ENCODE data around the gene TUBG2. TPM values are rescaled to one million over a fixed set of nuclear protein-coding genes. Genes with fewer than 3 reads are reported as not detected.

Gene TUBG2
- total RNA-seq, 2 experiments from 2014 or later, result 11.4 to 12.9 TPM

DNA sequence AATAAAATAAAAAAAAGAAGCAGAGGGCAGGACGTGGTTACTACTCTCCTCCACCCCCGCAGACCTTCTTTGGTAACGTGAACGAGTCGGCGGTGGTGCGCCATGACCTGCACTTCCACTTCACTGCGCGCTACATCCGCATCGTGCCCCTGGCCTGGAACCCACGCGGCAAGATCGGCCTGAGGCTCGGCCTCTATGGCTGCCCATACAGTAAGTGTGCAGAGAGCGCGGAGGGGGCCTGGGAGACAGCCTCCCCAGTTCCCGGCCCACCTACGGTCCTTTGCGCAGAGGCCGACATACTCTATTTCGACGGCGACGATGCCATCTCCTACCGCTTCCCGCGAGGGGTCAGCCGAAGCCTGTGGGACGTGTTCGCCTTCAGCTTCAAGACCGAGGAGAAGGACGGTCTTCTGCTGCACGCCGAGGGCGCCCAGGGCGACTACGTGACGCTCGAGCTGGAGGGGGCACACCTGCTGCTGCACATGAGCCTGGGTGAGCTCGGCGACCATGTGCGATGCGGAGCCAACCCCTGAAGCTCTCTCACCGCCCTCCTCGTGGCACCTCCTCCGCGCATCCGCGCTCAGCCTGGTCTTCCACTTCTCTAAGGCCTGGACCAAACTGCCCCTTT lies 26.0 kb downstream of the TUBG2 start:
- ChIA-PET CTCF (no interaction called here), POLR2A (no interaction called here)

- POLR2A ChIA-PET, result no interaction called here
- CTCF ChIA-PET, result no interaction called here
Observed at GRCh38 chr17:42685831-42686230, 26.7 kb downstream of the TUBG2 start.

DNA sequence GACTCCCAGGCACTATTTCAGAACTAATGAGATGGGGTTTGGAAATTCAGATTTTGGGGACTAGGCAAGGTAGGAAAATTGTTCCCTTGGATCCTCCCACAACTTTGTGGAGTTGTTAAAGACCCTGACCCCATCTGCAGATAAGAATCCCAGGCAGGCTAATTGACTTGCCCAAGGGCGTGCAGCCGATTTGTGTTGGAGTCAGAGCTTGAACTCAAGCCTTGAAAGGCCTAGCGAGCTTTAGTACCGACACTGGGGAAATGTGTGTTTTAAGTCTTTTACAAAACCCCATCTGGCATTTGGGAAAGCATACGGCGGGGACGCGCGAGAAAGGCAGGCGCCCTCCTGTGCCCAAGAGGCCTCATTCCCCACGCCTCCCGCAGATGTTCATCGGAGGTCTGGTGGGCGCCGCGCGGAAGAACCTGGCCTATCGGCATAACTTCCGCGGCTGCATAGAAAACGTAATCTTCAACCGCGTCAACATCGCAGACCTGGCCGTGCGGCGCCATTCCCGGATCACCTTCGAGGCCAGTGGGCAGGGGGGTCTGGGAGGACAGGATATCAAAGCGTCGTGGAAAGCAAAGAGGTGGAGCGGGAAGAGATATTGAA lies 27.5 kb downstream of the TUBG2 start:
- CTCF ChIA-PET, result no interaction called here

GRCh38 chr17:42687707-42688320 lies 28.7 kb downstream of the TUBG2 start:
- ChIA-PET POLR2A (no interaction called here), CTCF (interaction anchor here (0.8 kb wide), 1 partner anchor 76 kb away, joined by 3 read pairs; no protein-coding TSS in a partner anchor)

More for the DNA sequence above, 27.5 kb downstream of the TUBG2 start:
- POLR2A ChIA-PET, result no interaction called here

GRCh38 chr17:42690596-42690995 lies 31.5 kb downstream of the TUBG2 start:
- CTCF ChIA-PET, result no interaction called here
- POLR2A ChIA-PET, result no interaction called here

DNA sequence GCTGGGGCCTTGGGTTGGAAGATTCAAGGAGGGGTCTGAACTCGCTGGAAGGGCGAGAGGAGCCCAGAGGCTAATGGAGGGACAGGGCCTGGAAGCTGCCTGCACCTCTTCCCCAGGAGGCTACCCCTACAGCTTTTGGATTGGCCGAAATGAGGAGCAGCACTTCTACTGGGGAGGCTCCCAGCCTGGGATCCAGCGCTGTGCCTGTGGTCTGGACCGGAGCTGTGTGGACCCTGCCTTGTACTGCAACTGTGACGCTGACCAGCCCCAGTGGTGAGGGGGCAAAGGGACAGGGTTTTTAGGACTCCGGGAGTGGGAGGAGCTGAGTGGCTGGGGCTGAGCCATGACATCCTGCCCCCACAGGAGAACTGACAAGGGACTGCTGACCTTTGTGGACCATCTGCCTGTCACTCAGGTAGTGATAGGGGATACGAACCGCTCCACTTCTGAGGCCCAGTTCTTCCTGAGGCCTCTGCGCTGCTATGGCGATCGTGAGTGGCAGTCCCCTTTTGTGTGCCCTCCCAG lies 32.0 kb downstream of the TUBG2 start:
- ChIA-PET CTCF (no interaction called here), POLR2A (no interaction called here)

GRCh38 chr17:42692489-42692888 lies 33.4 kb downstream of the TUBG2 start:
- CTCF ChIA-PET, result interaction anchor here (0.7 to 2.5 kb wide), 2 partner anchors 9 to 655 kb away, joined by 3 to 6 read pairs; no protein-coding TSS in a partner anchor
- POLR2A ChIA-PET, result interaction anchor here (1.0 kb wide), 1 partner anchor 15 kb away, joined by 4 read pairs; no protein-coding TSS in a partner anchor

DNA sequence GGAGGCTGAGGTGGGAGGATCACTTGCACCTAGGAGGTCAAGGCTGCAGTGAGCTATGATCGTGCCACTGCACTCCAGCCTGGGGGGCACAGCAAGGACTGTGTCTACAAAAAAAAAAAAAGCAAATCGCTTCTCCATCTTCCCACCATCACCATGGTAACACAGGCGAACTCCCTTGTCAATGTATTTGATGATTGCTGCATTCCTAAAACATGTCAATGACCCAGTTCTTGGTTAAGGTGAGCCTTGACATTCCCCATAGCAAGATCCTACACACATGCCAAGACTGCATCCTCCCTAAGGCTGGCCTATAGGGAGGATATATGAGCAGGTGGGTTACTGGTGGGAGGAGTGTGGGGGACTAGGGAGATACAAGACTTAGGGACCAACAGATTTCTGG lies 35.4 kb downstream of the TUBG2 start:
- CTCF ChIA-PET, result interaction anchor here (2.5 kb wide), 1 partner anchor 11 kb away, joined by 6 read pairs; no protein-coding TSS in a partner anchor
- POLR2A ChIA-PET, result no interaction called here

DNA sequence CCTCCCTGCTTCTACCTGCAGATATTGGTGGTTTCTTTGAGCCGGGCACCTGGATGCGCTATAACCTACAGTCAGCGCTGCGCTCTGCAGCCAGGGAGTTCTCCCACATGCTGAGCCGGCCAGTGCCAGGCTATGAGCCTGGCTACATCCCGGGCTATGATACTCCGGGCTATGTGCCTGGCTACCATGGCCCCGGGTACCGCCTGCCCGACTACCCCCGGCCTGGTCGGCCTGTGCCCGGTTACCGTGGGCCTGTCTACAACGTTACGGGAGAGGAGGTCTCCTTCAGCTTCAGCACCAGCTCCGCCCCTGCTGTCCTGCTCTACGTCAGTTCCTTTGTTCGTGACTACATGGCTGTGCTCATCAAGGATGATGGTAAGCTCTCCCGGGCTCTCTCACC lies 36.4 kb downstream of the TUBG2 start:
- ChIA-PET POLR2A (no interaction called here), CTCF (no interaction called here)

DNA sequence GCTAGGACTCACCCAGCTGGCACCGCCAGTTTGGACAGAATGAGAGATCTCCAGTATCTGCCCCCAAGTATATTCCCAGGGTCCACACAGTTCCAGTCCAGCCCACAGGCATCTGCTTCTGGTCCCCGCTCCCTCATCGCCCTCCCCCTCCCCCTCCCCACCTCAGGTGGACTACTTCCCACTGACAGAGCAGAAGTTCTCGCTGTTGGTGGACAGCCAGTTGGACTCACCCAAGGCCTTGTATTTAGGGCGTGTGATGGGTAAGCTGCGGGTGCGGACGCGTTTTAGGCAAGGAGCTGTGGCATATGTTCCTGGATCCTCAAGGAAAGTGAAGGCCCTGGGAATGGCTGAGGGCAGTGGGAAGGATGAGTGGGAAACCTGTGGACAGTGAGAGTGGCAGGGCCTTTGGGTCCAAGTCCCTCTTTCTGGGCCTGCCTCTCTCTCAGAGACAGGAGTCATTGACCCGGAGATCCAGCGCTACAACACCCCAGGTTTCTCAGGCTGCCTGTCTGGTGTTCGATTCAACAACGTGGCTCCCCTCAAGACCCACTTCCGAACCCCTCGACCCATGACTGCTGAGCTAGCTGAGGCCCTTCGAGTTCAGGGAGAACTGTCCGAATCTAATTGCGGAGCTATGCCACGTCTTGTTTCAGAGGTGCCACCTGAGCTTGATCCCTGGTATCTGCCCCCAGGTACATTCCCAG lies 38.2 kb downstream of the TUBG2 start:
- ChIA-PET CTCF (no interaction called here), POLR2A (interaction anchor here (0.6 kb wide), 1 partner anchor 11 kb away, joined by 6 read pairs; no protein-coding TSS in a partner anchor)

DNA sequence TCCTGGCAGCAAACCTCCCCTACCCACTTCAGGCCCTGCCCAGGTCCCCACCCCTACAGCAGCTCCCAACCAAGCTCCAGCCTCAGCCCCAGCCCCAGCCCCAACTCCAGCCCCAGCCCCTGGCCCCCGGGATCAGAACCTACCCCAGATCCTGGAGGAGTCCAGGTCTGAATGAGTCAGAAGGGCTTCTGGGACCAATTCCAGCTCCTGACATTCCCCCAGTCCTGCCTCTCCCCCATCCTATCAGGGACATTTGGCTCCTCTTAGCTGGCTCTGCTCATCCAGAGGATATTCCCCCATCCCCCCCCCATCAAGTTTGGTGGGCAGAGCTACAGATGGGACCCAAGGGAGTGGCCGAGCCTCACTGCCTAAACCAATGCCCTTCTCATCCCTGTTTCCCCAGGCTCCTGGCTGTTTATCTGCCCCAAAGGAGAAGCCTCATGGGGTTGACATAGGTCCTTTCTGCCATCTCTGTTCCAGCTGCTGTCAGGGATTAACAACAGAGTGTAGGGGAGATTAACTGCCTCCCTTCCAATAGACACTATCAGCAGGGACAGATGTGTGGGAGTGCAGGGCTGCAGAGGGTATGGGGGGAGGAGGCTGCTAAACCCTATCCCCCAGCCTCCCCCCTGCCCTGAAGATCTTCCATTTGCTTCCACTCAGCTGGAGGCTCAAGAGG lies 39.8 kb downstream of the TUBG2 start:
- CTCF ChIA-PET, result interaction anchor here (1.9 kb wide), 1 partner anchor 16 kb away, joined by 4 read pairs; no protein-coding TSS in a partner anchor
- POLR2A ChIA-PET, result no interaction called here

DNA sequence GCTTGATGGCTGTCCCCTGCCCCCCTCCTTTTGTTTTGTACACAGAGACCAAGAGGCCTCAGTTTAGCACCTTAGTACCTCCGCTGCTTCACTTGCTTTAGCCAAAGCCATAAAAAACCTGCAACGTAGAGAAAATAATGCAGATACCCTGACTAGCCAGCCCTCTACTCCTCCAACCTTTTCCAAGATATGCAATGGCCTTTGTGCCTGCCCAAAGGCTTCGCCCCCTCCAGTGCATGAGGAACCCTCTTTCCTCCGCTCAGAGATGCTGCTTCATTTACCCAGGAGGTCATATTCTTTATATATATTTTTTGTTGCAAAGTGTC lies 40.3 kb downstream of the TUBG2 start:
- CTCF ChIA-PET, result interaction anchor here (1.9 kb wide), 1 partner anchor 16 kb away, joined by 4 read pairs; no protein-coding TSS in a partner anchor

DNA sequence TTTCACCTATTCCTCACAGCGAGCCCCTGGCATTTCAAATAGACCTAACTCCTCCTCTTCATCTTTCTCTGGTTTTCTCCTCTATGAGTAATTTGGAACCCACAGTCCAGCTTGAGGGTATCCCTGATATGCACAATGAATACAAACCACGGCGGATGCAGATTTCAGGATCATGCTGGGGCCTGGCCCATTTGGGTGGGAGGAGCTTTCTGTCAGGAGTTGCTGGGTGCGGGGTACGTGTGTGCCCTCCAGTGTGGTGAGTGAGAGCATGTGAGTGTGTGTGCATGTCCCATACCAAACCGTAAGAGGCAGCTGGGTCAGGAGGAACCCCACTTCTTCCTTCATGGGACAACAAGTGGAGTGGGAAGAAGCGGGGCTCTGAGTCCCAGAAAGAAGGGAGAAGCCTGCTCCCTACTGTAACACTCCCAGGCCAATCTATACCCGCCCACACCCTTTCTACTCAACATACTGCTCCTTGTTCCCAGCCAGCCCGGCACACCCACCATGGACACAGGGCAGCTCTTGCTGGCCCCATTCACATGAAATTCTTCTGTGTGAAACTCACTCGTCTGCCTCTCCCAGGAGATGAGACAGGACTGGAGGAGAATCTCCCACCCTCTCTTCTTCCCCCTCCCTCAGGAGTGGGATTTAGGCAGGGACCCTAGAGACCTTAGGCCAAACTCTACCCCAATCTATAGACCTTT lies 41.7 kb downstream of the TUBG2 start:
- ChIA-PET POLR2A (no interaction called here), CTCF (interaction anchor here (1.9 kb wide), 1 partner anchor 18 kb away, joined by 4 read pairs; no protein-coding TSS in a partner anchor)

More for the DNA sequence above, 40.3 kb downstream of the TUBG2 start:
- POLR2A ChIA-PET, result no interaction called here

DNA sequence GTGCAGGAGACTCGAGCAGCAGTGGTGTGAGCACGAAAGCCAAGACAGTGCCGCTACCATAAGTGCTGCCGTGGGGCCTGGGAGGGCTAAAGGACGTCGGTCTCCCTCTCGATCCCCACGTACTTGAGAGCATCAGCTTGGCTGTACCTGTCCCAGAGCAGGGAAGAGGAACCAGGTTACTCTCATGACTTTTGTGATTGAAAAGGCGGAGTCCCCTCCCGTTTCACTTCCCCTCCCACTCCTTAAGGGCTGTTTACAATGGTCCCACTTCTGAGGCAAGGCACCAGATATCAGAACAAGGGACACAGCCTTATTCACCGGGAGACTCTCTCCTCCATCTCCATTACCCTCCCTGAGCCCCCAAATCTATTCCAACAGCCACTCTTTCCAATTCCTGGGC lies 43.4 kb downstream of the TUBG2 start:
- ChIA-PET CTCF (interaction anchor here (0.6 kb wide), 1 partner anchor 1083 kb away, joined by 3 read pairs; no protein-coding TSS in a partner anchor), POLR2A (no interaction called here)

GRCh38 chr17:42704490-42704836 lies 45.4 kb downstream of the TUBG2 start:
- POLR2A ChIA-PET, result interaction anchor here (0.7 kb wide), 1 partner anchor 140 kb away, joined by 4 read pairs; the partner anchor contains the start of gene AOC2
- CTCF ChIA-PET, result interaction anchor here (1.4 kb wide), 1 partner anchor 126 kb away, joined by 3 read pairs; no protein-coding TSS in a partner anchor

GRCh38 chr17:42704837-42705494 lies 45.9 kb downstream of the TUBG2 start:
- ChIA-PET CTCF (no interaction called here), POLR2A (interaction anchor here (0.7 kb wide), 1 partner anchor 139 kb away, joined by 4 read pairs; the partner anchor contains the start of gene AOC2)

GRCh38 chr17:42706732-42707131 lies 47.6 kb downstream of the TUBG2 start:
- POLR2A ChIA-PET, result interaction anchor here (0.7 kb wide), 1 partner anchor 8 kb away, joined by 3 read pairs; no protein-coding TSS in a partner anchor

DNA sequence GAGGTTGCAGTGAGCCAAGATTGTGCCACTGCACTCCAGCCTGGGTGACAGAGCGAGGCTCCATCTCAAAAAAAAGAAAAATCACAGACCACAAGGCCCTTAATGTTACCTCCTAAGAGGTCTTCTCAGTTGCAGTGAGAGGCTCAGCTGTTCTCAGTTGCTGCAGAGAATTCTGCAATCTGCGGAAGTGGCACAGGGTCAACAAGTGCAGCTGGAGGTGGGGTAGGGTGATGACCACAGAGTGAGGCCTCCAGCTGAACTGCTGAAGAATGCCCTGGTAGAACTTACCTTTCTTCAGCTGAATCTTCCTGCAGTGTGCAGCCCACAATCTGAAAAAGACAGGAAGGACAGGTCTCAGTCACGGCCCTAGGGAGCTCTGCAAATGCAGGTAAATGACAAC lies 49.5 kb downstream of the TUBG2 start:
- POLR2A ChIA-PET, result interaction anchor here (0.6 kb wide), 1 partner anchor 11 kb away, joined by 6 read pairs; no protein-coding TSS in a partner anchor

More at GRCh38 chr17:42706732-42707131, 47.6 kb downstream of the TUBG2 start:
- CTCF ChIA-PET, result no interaction called here

More for the DNA sequence above, 49.5 kb downstream of the TUBG2 start:
- CTCF ChIA-PET, result no interaction called here
